Measurements from ENCODE around the gene RGMB.

The RGMB gene

GRCh38 chr5:98772415-98773213 lies 849 bp upstream of the RGMB start:
- peak; percentile 60 for DNase-seq (ENCODE audit: low spot score)
- TF ChIP-seq, protein P1, sequence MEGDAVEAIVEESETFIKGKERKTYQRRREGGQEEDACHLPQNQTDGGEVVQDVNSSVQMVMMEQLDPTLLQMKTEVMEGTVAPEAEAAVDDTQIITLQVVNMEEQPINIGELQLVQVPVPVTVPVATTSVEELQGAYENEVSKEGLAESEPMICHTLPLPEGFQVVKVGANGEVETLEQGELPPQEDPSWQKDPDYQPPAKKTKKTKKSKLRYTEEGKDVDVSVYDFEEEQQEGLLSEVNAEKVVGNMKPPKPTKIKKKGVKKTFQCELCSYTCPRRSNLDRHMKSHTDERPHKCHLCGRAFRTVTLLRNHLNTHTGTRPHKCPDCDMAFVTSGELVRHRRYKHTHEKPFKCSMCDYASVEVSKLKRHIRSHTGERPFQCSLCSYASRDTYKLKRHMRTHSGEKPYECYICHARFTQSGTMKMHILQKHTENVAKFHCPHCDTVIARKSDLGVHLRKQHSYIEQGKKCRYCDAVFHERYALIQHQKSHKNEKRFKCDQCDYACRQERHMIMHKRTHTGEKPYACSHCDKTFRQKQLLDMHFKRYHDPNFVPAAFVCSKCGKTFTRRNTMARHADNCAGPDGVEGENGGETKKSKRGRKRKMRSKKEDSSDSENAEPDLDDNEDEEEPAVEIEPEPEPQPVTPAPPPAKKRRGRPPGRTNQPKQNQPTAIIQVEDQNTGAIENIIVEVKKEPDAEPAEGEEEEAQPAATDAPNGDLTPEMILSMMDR (IDR thresholded peaks at IDR 0.05; ENCODE audit: borderline replicate concordance, control extremely low read depth, extremely low read depth, insufficient read depth, missing control alignments): no peak
- in situ Hi-C loops (cut with MboI; ENCODE audit: low sequenced_read_pairs, unreplicated experiment): no loop called here

DNA sequence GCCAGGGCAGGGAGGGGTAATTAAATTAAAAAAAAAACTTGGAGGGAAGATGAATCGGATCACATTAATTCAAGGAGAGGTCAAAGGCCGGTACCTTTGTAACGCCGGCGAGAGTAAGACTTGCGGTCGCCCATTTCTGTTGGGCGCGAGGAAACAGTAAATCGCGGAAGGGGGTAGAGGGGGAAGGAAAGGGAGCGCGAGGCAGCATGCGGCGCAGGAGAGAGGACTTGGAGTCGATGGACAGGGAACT lies 324 bp upstream of the RGMB start:
- no peak for DNase-seq (ENCODE audit: low spot score)
- in situ Hi-C loops (cut with MboI; ENCODE audit: low sequenced_read_pairs, unreplicated experiment): no loop called here

GRCh38 chr5:98774192-98775033 lies 950 bp downstream of the RGMB start:
- in situ Hi-C loops (cut with MboI; ENCODE audit: low sequenced_read_pairs, unreplicated experiment): no loop called here
- peak; percentile 64 for DNase-seq (ENCODE audit: low spot score)
- TF ChIP-seq, protein P1 (IDR thresholded peaks at IDR 0.05; ENCODE audit: borderline replicate concordance, control extremely low read depth, extremely low read depth, insufficient read depth, missing control alignments): no peak

More for the DNA sequence above, 324 bp upstream of the RGMB start:
- TF ChIP-seq, protein P1 (IDR thresholded peaks at IDR 0.05; ENCODE audit: borderline replicate concordance, control extremely low read depth, extremely low read depth, insufficient read depth, missing control alignments): no peak

GRCh38 chr5:98775246-98776065 lies 2.0 kb downstream of the RGMB start:
- TF ChIP-seq, protein P1 (IDR thresholded peaks at IDR 0.05; ENCODE audit: borderline replicate concordance, control extremely low read depth, extremely low read depth, insufficient read depth, missing control alignments): no peak
- in situ Hi-C loops (cut with MboI; ENCODE audit: low sequenced_read_pairs, unreplicated experiment): no loop called here
- DNase-seq (ENCODE audit: low spot score): no peak

DNA sequence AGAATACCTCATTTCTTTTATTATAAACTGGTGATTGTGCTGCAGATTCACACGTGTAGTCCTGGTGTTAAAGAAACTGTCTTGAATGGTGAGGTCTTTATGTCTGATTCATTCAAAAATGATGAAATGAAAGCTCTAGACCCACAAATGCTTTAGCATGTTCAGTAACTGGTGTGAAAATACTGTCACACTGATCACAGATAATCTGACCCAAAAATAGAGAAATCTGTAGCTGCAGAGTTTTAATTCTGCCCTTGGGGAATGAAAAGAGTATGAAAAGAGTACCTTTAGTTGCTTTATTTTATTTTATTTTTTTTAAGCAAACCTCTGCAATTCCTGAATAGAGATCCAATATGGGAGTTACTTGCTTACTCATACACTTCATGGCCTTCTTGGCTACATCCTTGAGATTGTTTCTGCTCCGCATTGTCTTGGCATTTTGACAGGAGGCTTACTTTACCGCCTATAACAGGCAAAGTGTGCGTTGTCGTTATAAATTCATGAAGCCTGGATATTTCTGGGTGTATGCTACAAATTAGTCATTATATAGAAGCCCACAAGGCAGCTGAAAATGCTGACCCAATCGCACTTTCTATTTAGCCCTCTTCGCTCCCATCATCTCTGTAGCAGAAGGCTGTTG lies 2.7 kb downstream of the RGMB start:
- in situ Hi-C loops (cut with MboI; ENCODE audit: low sequenced_read_pairs, unreplicated experiment): no loop called here
- TF ChIP-seq, protein P1 (IDR thresholded peaks at IDR 0.05; ENCODE audit: borderline replicate concordance, control extremely low read depth, extremely low read depth, insufficient read depth, missing control alignments): no peak
- DNase-seq (ENCODE audit: low spot score): no peak

GRCh38 chr5:98777295-98777694 lies 3.8 kb downstream of the RGMB start:
- TF ChIP-seq, protein P1 (IDR thresholded peaks at IDR 0.05; ENCODE audit: borderline replicate concordance, control extremely low read depth, extremely low read depth, insufficient read depth, missing control alignments): no peak
- in situ Hi-C loops (cut with MboI; ENCODE audit: low sequenced_read_pairs, unreplicated experiment): no loop called here
- DNase-seq (ENCODE audit: low spot score): no peak

Measured in GM13976 (cell line).